GM06990 (cell line): ENCODE results near the gene DCTN2.

Experiments used
- DNase-seq: peaks from one replicate; pipeline ENCODE4 v3.0.0-alpha.2; 2011; ENCODE audit not compliant: insufficient read length; ENCODE audit errors: extremely low read depth
- H3K27me3 ChIP-seq: replicated peaks from 2 replicates; pipeline ENCODE4 v1.6.0; 2011; ENCODE audit warnings: low read length; ENCODE audit not compliant: control insufficient read depth, insufficient read depth
- H3K36me3 ChIP-seq: 2 replicates; pipeline ENCODE4 v1.5.1; 2011; ENCODE audit warnings: low read length; ENCODE audit not compliant: control insufficient read depth, insufficient read depth
- H3K4me3 ChIP-seq: replicated peaks from 2 replicates; pipeline ENCODE4 v1.5.1; 2011; ENCODE audit warnings: low read depth, mild to moderate bottlenecking, control low read depth, low read length
- TF ChIP-seq, protein P1 (sequence below): IDR thresholded peaks from 2 replicates; pipeline ENCODE4 v1.5.1; 2011; ENCODE audit warnings: low read length, control low read depth, mild to moderate bottlenecking, inconsistent platforms; ENCODE audit not compliant: insufficient read depth, poor library complexity, severe bottlenecking

Gene DCTN2

DNA sequence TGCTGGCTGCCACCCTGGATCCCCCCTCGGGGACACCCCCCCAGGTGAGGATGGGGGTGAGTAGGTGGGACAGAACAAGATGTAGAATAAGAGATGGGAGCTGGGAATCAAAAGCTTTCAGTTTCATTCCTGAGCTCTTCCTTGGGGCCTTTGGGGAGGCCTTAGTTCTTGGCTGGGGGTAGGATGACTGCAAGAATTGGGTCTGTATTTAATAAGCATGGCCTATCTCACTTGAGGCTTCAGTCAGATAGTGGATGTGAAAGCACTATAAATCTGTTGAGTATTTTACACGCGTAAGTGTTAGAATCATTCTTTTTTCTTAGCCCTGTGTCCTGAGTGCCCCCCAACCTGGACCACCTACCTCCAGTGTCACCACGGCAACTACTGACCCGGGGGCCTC, 19.8 kb downstream of the DCTN2 start:
- peaks cover 37% of the 10 kb centered on the region for H3K36me3 ChIP-seq

DNA sequence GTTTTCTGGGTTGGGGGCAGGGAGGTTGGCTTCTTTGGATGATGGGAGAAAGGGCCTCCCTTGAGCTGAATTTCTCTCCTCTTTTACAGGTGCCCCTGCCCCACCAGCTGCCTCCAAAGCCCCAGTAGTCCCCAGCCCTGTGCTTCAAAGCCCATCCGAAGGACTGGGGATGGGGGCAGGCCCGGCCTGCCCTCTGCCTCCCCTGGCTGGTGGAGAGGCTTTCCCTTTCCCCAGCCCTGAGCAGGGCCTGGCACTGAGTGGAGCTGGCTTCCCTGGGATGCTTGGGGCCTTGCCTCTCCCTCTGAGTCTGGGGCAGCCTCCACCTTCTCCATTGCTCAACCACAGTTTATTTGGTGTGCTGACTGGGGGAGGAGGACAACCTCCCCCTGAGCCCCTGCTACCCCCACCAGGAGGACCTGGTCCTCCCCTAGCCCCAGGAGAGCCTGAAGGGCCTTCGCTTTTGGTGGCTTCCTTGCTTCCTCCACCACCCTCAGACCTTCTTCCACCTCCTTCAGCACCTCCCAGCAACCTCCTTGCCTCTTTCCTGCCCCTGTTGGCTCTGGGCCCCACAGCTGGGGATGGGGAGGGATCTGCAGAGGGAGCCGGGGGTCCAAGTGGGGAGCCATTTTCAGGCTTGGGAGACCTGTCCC, 20.4 kb downstream of the DCTN2 start:
- H3K36me3 ChIP-seq = peaks cover 37% of the 10 kb centered on the region
- TF ChIP-seq, protein P1, sequence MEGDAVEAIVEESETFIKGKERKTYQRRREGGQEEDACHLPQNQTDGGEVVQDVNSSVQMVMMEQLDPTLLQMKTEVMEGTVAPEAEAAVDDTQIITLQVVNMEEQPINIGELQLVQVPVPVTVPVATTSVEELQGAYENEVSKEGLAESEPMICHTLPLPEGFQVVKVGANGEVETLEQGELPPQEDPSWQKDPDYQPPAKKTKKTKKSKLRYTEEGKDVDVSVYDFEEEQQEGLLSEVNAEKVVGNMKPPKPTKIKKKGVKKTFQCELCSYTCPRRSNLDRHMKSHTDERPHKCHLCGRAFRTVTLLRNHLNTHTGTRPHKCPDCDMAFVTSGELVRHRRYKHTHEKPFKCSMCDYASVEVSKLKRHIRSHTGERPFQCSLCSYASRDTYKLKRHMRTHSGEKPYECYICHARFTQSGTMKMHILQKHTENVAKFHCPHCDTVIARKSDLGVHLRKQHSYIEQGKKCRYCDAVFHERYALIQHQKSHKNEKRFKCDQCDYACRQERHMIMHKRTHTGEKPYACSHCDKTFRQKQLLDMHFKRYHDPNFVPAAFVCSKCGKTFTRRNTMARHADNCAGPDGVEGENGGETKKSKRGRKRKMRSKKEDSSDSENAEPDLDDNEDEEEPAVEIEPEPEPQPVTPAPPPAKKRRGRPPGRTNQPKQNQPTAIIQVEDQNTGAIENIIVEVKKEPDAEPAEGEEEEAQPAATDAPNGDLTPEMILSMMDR = no peak

More for the DNA sequence above, 19.8 kb downstream of the DCTN2 start:
- TF ChIP-seq, protein P1 = no peak
- no peaks in the 10 kb centered on the region for H3K27me3 ChIP-seq
- no peak for DNase-seq
- no peak overlapping the region for H3K4me3 ChIP-seq

DNA sequence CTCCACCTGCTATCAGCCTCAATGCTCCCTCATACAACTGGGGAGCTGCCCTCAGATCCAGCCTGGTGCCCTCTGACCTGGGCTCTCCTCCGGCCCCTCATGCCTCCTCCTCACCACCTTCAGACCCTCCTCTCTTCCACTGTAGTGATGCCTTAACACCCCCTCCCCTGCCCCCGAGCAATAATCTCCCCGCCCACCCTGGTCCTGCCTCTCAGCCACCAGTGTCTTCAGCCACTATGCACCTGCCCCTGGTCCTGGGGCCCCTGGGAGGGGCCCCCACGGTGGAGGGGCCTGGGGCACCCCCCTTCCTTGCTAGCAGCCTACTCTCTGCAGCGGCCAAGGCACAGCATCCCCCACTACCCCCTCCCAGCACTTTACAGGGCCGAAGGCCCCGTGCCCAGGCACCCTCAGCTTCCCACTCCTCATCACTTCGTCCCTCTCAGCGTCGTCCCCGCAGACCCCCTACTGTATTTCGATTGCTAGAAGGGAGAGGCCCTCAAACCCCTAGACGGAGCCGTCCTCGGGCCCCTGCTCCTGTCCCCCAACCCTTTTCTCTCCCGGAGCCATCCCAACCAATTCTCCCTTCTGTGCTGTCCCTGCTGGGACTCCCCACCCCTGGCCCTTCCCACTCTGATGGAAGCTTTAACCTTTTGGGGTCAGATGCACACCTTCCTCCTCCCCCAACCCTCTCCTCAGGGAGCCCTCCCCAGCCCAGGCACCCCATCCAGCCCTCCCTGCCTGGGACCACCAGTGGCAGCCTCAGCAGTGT, 21.2 kb downstream of the DCTN2 start:
- Histone ChIP-seq H3K36me3 (peaks cover 37% of the 10 kb centered on the region), H3K27me3 (no peaks in the 10 kb centered on the region), H3K4me3 (no peak overlapping the region)
- TF ChIP-seq, protein P1 = no peak
- DNase-seq = no peak

More for the DNA sequence above, 20.4 kb downstream of the DCTN2 start:
- Histone ChIP-seq H3K4me3 (no peak overlapping the region), H3K27me3 (no peaks in the 10 kb centered on the region)
- DNase-seq = no peak

DNA sequence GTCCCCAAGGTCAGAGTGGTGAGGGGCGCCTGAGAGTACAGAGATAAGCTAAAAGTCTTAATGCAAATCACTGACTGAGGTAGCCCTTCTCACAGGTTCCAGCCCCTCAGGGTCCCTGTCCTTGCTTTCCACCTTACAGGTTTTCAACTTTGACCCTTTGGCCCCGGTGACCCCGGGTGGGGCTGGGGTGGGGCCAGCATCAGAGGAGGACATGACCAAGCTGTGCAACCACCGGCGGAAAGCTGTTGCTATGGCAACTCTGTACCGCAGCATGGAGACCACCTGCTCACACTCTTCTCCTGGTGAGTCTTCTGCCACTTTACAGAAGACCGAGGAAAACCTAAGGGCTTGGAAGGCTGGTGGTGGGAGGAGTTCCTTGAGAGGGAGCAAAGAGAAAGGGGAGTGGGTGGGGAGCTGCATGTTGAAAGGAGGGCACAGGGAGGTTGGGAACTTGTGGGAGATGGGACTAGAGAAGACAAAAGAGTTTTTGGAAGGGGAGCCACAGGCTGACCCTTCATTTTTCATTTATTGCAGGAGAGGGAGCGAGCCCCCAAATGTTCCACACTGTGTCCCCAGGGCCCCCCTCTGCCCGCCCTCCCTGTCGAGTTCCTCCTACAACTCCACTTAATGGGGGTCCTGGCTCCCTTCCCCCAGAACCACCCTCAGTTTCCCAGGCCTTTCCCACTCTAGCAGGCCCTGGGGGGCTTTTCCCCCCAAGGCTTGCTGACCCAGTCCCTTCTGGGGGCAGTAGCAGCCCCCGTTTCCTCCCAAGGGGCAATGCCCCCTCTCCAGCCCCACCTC, 22.0 kb downstream of the DCTN2 start:
- DNase-seq = no peak
- TF ChIP-seq, protein P1 = no peak
- H3K36me3 ChIP-seq = peaks cover 32% of the 10 kb centered on the region
- no peak overlapping the region for H3K4me3 ChIP-seq
- no peaks in the 10 kb centered on the region for H3K27me3 ChIP-seq

DNA sequence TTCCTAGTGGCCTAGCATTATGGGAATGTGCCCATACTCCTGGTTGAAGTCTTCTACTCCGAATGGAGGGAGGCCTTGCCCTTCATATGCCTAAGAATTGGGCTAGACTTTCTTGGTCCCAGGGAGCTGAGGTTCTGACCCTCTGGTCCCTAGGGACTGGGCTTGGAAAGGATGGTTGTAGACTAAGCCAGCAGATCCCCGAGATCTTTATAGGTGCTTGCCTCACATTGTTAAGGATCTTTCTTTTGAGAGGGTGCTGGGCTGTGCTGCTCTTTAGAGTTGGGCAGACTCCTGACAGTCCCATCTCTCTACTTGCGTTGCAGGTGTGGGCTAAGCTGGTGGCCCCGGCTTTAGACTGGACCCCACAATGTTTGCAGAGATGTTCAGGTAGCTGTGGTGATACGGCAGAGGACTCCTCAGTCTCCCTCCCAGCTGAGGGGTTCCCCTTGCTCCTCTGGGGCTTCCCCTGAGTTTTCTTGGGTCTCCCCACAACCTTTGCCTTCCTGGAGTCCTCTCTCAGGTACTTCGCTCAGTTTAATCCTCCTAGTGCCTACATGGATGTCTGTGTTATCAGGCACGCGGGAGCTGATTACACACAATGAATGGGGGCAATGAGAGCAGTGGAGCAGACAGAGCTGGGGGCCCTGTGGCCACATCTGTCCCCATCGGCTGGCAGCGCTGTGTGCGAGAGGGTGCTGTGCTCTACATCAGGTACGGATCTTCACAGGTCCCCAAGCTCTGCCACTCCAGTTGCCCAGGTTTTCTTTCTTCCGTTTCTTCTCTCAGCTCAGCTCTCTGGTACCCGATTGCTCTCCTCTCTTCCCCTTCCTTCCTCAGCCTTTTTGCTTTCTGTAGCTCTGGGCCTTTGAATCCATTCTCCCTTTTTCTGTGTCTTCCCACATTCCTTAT, 23.0 kb downstream of the DCTN2 start:
- Histone ChIP-seq H3K27me3 (no peaks in the 10 kb centered on the region), H3K4me3 (peak overlapping the region; percentile 93), H3K36me3 (peaks cover 25% of the 10 kb centered on the region)
- DNase-seq = no peak
- TF ChIP-seq, protein P1 = no peak
